Natural killer cell treated with Interleukin-12 subunit alpha and Interleukin-12 subunit beta and Interleukin-15 and Interleukin-18, amount 100 ng/mL, for 72 hours (primary cell): ENCODE results near the gene DCAF7. TPM values are rescaled to one million over a fixed set of nuclear protein-coding genes. Genes with fewer than 3 reads are reported as not detected.
A peak's percentile ranks its signal among the peaks of the same experiment; 100 is the strongest.

Experiments
- ATAC-seq, 2 donors: fragments of 150-1000 bp; cut with Tn5 transposase in 1 of 2; sonication (Bioruptor Pico), chemical (Tn5 transposase) in 1 of 2; 2 replicates each; pipeline ENCODE4 v1.10.0; 2021
- DNase-seq: peaks from one replicate; pipeline ENCODE4 v3.0.0; 2022; ENCODE audit warnings: low spot score
- H3K27ac Mint-ChIP-seq, 2 donors: 1 replicate in 1 of 2; 2 replicates in 1 of 2; pipeline ENCODE4 v1.8.0; 2022; ENCODE audit warnings: mixed read lengths in 2 of 2, mild to moderate bottlenecking in 1 of 2, moderate library complexity in 1 of 2
- H3K27me3 Mint-ChIP-seq, 2 donors: 1 replicate in 1 of 2; 2 replicates in 1 of 2; pipeline ENCODE4 v1.8.0; 2022; ENCODE audit warnings: mixed read lengths in 2 of 2
- H3K36me3 Mint-ChIP-seq: one replicate; pipeline ENCODE4 v1.8.0; 2022; ENCODE audit warnings: mixed read lengths
- H3K4me1 Mint-ChIP-seq, 2 donors: 1 replicate in 1 of 2; 2 replicates in 1 of 2; pipeline ENCODE4 v1.8.0; 2022; ENCODE audit warnings: low read depth in 2 of 2, mixed read lengths in 2 of 2, mild to moderate bottlenecking in 1 of 2
- H3K4me3 Mint-ChIP-seq: one replicate; pipeline ENCODE4 v1.8.0; 2022; ENCODE audit warnings: mixed read lengths
- H3K9me3 Mint-ChIP-seq: 2 replicates; pipeline ENCODE4 v1.8.0; 2022; ENCODE audit warnings: mixed read lengths
- total RNA-seq, 2 donors: library from RNA; stranded (reverse); gene quantifications; one replicate each; pipeline ENCODE4 v1.2.3, GENCODE V29; 2022

Gene DCAF7
- total RNA-seq, 2 donors from 2014 or later = 100 to 107 TPM

DNA sequence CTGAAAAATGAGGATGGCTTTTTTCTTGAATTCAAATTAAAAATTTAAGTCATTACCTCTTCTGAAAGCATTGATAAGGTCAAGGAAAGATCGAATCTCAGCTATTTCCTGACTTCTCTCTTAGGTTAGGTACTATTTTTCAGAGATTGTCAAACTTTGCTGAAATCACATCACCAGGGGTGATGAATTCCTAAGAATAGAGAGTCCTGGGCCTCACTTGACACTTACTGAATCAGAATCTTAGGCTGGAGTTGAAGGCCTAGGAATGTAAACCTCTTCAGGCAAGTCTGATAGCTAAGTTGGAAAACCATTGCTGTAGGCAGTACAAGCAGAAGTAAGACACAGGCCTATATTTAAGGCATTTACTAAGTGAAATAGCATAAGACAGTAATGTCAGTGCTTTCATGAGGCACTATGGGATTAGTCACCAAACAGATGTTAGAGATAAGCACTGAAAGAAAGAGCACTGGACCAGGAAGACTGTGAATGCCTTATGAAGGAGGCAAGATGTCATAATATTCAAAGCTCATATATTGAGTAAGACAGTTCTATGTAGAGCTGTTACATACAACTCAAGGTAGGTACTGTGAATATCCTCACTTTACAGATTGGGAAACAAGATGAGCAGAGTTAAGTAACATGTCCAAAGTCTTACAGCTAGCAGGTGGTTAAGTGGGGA is 21.5 kb downstream of the DCAF7 start:
- no peak for DNase-seq
- H3K9me3 Mint-ChIP-seq = no peaks in the 10 kb centered on the region
- no peak overlapping the region for H3K4me3 Mint-ChIP-seq
- peaks cover 36 to 39% of the 10 kb centered on the region in 2 donors for H3K4me1 Mint-ChIP-seq
- ATAC-seq = peak; percentile 36 to 71
- H3K27me3 Mint-ChIP-seq = no peaks in the 10 kb centered on the region
- H3K27ac Mint-ChIP-seq = no peak overlapping the region
- no peaks in the 10 kb centered on the region for H3K36me3 Mint-ChIP-seq

DNA sequence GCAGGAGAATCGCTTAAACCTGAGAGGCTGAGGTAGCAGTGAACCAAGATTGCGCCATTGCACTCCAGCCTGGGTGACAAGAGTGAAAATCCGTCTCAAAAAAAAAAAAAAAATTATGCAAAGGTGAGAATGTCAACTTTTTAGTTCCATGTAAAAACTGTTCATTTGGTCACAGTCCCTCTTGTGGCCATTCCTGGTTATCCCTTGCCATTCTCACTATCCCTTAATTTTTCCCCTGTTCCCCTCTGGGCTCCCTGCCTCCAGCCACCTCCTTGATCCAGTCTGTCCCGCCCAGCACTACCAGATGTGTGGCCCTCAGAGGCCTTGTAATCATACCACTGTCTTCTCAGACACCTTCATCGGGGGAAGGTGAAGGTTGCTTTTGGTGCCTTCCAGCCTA is 23.4 kb downstream of the DCAF7 start:
- no peak overlapping the region for H3K4me3 Mint-ChIP-seq
- no peaks in the 10 kb centered on the region for H3K36me3 Mint-ChIP-seq
- H3K4me1 Mint-ChIP-seq = peaks cover 29 to 43% of the 10 kb centered on the region in 2 donors
- no peak overlapping the region for H3K27ac Mint-ChIP-seq
- ATAC-seq (no peak), DNase-seq (no peak)
- H3K9me3 Mint-ChIP-seq = no peaks in the 10 kb centered on the region
- H3K27me3 Mint-ChIP-seq = no peaks in the 10 kb centered on the region

GRCh38 chr17:63578027-63578768 is 27.9 kb downstream of the DCAF7 start:
- no peaks in the 10 kb centered on the region for H3K9me3 Mint-ChIP-seq
- ATAC-seq = no peak
- H3K4me3 Mint-ChIP-seq = no peak overlapping the region
- DNase-seq = no peak
- H3K27ac Mint-ChIP-seq = no peak overlapping the region
- no peaks in the 10 kb centered on the region for H3K27me3 Mint-ChIP-seq
- peaks cover 5% of the 10 kb centered on the region for H3K36me3 Mint-ChIP-seq
- H3K4me1 Mint-ChIP-seq = peaks cover 6 to 31% of the 10 kb centered on the region in 2 donors

DNA sequence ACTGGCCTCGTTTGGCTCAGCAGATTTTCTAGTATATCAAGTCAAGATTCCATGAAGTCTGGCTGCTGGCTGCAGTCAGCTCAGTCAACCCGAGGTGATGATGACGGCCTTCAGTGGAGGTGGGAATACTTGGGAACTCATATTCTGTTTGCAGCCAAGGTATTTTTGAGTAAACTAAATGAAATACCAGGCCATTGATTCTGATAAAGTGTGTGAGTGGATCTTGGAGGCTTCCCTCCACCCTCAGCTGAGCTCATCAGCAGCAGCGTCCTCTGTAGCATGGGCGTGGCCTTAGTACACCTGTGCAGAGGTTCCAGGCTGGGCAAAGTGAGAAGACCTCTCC is 28.5 kb downstream of the DCAF7 start:
- Mint-ChIP-seq H3K9me3 (no peaks in the 10 kb centered on the region), H3K36me3 (peaks cover 5% of the 10 kb centered on the region), H3K27me3 (no peaks in the 10 kb centered on the region), H3K4me3 (no peak overlapping the region), H3K4me1 (peaks cover 6 to 31% of the 10 kb centered on the region in 2 donors), H3K27ac (peak overlapping the region in 1 of 2 donors; percentile 31)
- DNase-seq (no peak), ATAC-seq (no peak)

GRCh38 chr17:63579633-63580032 is 29.4 kb downstream of the DCAF7 start:
- Mint-ChIP-seq H3K4me3 (no peak overlapping the region), H3K4me1 (peaks cover 0 to 25% of the 10 kb centered on the region in 2 donors), H3K9me3 (no peaks in the 10 kb centered on the region), H3K27ac (peak overlapping the region in 1 of 2 donors; percentile 62), H3K27me3 (no peaks in the 10 kb centered on the region), H3K36me3 (peaks cover 5% of the 10 kb centered on the region)
- ATAC-seq (no peak), DNase-seq (no peak)

- no peaks in the 10 kb centered on the region for H3K9me3 Mint-ChIP-seq
- H3K27me3 Mint-ChIP-seq = no peaks in the 10 kb centered on the region
- H3K36me3 Mint-ChIP-seq = peaks cover 14% of the 10 kb centered on the region
- no peak overlapping the region for H3K27ac Mint-ChIP-seq
- DNase-seq = no peak
- no peak overlapping the region for H3K4me3 Mint-ChIP-seq
- no peak for ATAC-seq
- H3K4me1 Mint-ChIP-seq = peaks cover 10 to 14% of the 10 kb centered on the region in 2 donors
Observed at GRCh38 chr17:63587770-63588169, 37.5 kb downstream of the DCAF7 start.

GRCh38 chr17:63588797-63589196 is 38.5 kb downstream of the DCAF7 start:
- no peaks in the 10 kb centered on the region for H3K9me3 Mint-ChIP-seq
- H3K4me1 Mint-ChIP-seq = peaks cover 17 to 23% of the 10 kb centered on the region in 2 donors
- peaks cover 14% of the 10 kb centered on the region for H3K36me3 Mint-ChIP-seq
- H3K27me3 Mint-ChIP-seq = no peaks in the 10 kb centered on the region
- ATAC-seq (no peak), DNase-seq (no peak)
- H3K27ac Mint-ChIP-seq = no peak overlapping the region
- H3K4me3 Mint-ChIP-seq = no peak overlapping the region

DNA sequence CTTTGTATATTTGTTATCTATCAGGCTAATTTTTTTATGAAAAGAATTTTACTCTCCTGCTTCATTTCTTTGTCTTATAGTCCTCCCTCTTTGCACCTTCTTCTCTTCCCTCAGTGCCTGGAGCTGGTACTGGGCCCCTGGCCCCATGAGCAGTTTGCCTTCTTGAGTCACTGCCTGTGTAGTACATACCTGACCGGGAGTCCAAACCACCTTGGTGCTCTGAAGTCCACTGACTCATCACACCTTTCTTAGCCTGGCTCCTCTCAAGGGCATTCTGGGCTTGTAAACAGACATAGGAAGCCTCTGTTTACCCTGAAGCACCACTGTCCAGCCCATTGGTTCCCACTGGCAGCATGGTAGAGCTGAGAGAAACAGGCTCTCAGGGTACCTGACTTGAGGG is 39.4 kb downstream of the DCAF7 start:
- H3K4me1 Mint-ChIP-seq = peaks cover 17 to 23% of the 10 kb centered on the region in 2 donors
- no peaks in the 10 kb centered on the region for H3K27me3 Mint-ChIP-seq
- no peak for DNase-seq
- peaks cover 14% of the 10 kb centered on the region for H3K36me3 Mint-ChIP-seq
- H3K4me3 Mint-ChIP-seq = no peak overlapping the region
- no peak for ATAC-seq
- H3K9me3 Mint-ChIP-seq = no peaks in the 10 kb centered on the region
- peak overlapping the region in 1 of 2 donors; percentile 53 for H3K27ac Mint-ChIP-seq

- peak; percentile 44 for DNase-seq
- no peaks in the 10 kb centered on the region for H3K9me3 Mint-ChIP-seq
- H3K27me3 Mint-ChIP-seq = no peaks in the 10 kb centered on the region
- H3K4me1 Mint-ChIP-seq = peaks cover 22 to 23% of the 10 kb centered on the region in 2 donors
- H3K27ac Mint-ChIP-seq = peak overlapping the region in 1 of 2 donors; percentile 31
- ATAC-seq = no peak
- H3K36me3 Mint-ChIP-seq = peaks cover 14% of the 10 kb centered on the region
- no peak overlapping the region for H3K4me3 Mint-ChIP-seq
Observed at GRCh38 chr17:63592797-63593196, 42.5 kb downstream of the DCAF7 start.

DNA sequence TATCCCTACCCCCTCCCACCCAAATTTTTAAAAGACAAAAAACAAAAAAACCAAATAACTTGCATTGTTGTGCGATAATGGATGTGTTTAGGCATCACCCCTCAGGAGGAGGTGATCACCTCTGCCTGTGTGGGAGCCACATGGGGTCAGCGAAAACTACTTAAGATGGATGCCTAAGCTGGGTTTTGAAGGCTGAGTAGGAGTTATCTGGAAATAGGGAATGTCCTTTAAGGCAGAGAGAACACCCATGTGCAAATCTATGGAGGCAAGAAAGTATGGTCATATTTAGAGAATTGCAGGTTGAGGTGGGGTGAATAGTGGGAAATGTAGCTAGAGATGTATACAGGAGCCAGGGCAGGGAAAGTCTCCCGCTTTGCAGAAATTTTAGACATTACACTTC is 44.9 kb downstream of the DCAF7 start:
- no peak for DNase-seq
- Mint-ChIP-seq H3K27ac (no peak overlapping the region), H3K9me3 (no peaks in the 10 kb centered on the region), H3K4me1 (peaks cover 35 to 39% of the 10 kb centered on the region in 2 donors), H3K4me3 (no peak overlapping the region), H3K27me3 (no peaks in the 10 kb centered on the region), H3K36me3 (peaks cover 3% of the 10 kb centered on the region)
- ATAC-seq = no peak

DNA sequence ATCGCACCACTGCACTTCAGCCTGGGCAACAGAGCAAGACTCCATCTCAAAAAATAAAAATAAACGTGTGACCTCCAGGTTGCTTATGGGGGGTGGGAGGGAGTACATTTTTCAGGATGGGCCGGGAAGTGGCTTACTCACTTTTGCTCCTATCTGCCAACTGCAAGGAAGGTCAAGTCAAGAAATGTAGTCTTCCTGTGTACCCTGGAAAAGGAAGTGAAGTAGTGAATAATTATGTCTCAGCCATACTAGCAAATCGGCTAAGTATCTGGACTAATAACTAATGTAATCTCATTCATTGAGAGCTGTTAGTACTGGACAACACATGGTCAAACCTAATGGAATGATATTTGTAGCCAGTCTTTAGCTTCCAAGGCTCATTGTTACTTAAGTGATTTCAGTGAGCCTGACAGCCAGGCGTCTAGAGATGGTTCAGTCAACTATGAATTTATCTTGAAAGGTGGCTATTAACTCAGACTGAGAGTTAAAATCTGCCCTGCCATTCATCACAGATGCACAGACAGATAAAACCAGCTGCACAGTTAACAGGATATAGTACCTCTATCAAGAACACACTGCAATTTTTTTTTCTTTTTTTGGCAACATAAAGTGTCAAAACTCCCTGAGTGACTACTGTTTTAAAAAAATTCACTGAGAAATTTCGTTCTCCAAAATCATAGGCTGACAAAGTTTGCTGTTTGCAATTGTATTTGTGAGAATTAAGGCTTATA is 46.7 kb downstream of the DCAF7 start:
- Mint-ChIP-seq H3K36me3 (no peaks in the 10 kb centered on the region), H3K9me3 (no peaks in the 10 kb centered on the region), H3K27ac (peak overlapping the region in 1 of 2 donors; percentile 26), H3K4me3 (peak overlapping the region; percentile 32), H3K27me3 (no peaks in the 10 kb centered on the region), H3K4me1 (peaks cover 47 to 51% of the 10 kb centered on the region in 2 donors)
- ATAC-seq (no peak), DNase-seq (no peak)

DNA sequence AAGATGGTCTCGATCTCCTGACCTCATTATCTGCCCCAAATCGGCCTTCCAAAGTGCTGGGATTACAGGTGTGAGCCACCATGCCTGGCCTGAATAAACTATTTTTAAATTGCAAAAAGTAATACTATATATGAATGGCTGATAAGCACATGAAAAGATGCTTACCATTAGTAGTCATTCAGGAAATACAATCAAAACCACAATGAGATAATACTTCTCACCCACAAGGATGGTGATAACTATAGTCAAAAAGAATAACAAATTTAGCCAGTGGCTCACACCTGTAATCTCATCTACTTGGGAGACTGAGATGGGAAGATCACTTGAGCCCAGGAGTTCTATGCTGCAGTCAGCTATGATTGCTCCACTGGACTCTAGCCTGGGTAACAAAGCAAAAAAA is 48.0 kb downstream of the DCAF7 start:
- Mint-ChIP-seq H3K36me3 (no peaks in the 10 kb centered on the region), H3K27me3 (no peaks in the 10 kb centered on the region), H3K9me3 (no peaks in the 10 kb centered on the region), H3K27ac (peak overlapping the region in 1 of 2 donors; percentile 26), H3K4me1 (peaks cover 41 to 46% of the 10 kb centered on the region in 2 donors), H3K4me3 (peak overlapping the region; percentile 25)
- peak; percentile 16 to 50 for ATAC-seq
- peak; percentile 13 for DNase-seq

GRCh38 chr17:63600569-63601438 is 50.5 kb downstream of the DCAF7 start, which contains the start of gene TACO1:
Gene TACO1, plus strand, starts transcription at chr17:63600895. Its CDS starts 189 bp downstream, at chr17:63601084.
- H3K27me3 Mint-ChIP-seq = no peaks in the 10 kb centered on the region
- H3K4me1 Mint-ChIP-seq = peaks cover 33 to 44% of the 10 kb centered on the region in 2 donors
- DNase-seq (peak; percentile 86), ATAC-seq (peak; percentile 94 to 95)
- H3K36me3 Mint-ChIP-seq = peaks cover 10% of the 10 kb centered on the region
- peak within 1 kb of the TSS; percentile 76 to 94 for H3K27ac Mint-ChIP-seq
- H3K4me3 Mint-ChIP-seq = peak within 1 kb of the TSS; percentile 94
- no peaks in the 10 kb centered on the region for H3K9me3 Mint-ChIP-seq
